HG02981 (cell line): ENCODE data around the gene SCP2.
A peak's percentile ranks its signal among the peaks of the same experiment; 100 is the strongest.
"Not testable (repeated sequence)": the region's sequence is repeated elsewhere in the genome, so short reads cannot be mapped to it uniquely, and the experiment has no call there.

Source experiments
- ATAC-seq: cut with Tn5 transposase; IDR thresholded peaks from one replicate; pipeline ENCODE4 v1.9.1; 2021; ENCODE audit warnings: mild to moderate bottlenecking, moderate library complexity; ENCODE audit not compliant: unreplicated experiment

The SCP2 gene

DNA sequence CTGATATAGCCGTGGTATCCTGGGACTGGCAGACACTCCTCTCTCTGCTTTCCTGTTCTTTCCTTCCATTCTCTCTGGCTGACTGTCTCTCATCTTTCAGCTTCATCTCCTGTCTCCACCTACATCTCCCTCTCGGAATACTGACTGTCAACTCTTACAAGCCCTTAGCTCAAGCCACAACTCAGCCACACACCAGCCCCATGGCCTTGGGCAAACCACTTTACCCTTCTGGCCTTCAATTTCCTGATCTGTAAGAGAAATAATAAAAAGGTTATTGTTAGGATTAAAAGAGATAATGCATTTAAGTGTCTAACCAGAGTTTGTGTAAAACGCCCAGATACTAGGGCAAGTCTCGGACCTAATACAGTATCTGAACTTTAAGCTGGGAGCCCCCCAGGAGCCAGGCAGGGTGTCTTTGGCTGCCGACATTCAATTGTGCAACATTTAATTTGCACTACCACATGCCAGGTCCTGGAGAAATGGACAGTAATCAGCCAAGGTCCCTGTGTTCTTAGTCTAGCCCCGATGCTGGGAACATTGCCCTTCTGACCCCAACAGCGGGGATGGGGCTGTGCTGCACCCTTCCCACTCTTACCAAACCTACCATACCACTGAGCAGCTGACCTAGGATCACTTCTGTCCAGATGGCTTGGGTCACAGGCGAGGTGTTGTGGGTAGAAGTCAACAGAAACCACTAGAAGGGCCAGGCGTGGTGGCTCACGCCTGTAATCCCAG is 10.7 kb upstream of the SCP2 start:
- ATAC-seq = no peak

DNA sequence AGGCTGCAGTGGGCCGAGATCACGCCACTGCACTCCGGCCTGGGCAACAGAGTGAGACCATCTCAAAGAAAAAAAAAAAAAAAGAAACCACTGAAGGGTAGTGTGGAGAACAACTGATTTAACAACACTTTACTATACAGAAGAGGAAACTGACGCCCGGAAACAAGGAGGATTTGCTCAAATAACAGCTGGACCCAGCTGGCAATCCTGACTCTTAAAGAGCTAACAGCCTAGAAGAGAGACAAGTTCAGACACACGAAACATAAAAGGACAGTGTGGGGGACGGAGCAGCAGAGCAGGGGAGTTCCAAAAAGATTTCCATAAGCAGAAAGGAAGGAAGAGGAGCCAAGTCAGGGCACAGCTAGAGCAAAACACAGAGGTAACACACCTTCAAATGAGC is 9.9 kb upstream of the SCP2 start:
- ATAC-seq = no peak

DNA sequence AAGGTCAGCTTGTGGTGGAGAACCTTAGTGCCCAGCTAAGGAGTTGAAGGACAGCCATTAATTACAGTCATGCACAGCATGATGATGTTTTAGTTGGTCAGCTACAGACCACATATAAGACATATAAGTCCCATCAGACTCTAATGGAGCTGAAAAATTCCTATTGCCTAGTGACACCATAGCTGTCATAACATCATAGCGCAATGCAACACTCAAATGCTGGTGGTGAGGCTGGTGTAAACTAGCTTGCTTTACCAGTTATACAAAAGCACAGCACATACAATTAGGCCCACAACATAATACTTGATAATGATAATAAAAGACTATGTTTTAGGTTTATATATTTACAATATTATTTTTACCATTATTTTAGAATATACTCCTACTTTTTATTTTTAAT is 9.5 kb upstream of the SCP2 start:
- no peak for ATAC-seq

DNA sequence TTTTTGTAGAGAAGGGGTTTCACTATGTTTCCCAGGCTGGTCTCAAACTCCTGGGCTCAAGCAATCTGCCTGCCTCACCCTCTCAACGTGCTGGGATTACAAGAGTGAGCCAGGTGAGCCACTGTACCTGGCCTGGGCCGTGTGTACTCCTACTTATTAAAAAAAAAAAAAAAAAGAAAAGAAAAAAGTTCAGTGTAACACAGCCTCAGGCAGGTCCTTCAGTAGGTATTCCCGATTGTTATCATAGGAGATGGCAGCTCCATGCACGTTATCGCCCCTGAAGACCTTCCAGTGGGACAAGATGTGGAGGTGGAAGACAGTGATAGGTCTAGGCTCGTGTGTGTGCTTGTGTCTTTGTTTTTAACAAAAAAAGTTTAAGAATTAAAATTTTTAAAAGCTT is 8.9 kb upstream of the SCP2 start:
- no peak for ATAC-seq

DNA sequence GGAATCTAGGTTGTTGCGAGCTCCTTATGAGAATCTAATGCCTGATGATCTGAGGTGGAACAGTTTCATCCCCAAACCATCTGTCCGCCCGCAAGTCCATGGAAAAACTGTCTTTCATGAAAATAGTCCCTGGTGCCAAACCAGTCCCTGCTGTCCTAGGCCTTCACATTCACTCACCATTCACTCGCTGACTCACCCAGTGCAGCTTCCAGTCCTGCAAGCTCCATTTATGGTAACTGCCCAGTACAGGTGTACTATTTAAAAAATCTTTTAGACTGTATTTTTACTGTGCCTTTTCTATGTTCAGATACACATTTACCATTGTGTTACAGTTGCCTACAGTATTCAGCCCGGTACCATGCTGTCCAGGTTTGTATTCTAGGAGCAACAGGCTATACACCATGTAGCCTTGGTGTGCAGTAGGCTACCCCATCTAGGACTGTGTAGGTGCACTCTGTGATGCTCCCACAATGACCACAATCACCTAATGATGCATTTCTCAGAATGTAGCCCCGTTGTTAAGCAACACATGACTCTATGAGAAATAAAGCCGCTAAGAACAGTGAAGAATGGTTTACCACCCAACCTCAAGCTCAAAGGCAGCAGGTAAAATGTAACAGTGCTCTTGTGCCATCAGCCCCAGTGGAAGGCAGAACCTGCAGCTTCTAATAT is 7.9 kb upstream of the SCP2 start:
- no peak for ATAC-seq

DNA sequence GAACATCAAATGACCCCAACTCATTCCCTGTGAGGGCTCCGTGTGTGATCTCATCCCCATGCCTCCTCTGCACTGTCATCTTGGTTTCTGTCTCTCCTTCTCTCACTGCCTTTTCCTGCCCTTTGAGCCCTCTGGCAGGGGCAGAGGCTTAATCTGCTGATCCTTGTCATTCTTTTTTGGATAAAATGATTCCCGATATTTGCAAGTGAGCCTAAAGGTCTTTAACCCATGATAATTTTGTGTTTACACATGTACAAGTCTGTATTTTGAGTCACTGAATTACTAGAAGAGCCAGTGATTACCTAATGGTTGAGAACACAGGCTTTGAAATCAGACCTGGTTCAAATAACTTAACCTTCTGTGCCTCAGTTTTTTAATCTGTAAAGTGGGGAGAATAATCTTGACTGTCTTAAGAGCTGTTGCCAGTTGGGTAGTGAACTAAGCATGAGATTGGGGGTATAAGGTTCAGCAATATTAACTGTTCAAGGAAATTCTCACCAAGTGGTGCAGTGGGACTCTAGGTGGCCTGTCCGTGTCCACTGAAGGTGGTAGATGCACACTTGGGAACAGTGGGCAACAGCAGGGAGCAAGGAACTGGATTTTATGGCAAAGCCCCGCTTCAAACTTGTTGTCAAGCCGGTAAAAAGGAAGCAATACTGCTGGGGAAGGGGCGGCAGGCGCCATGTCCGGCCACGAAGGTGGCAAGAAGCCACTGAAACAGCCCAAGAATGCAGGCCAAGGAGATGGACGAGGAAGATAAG is 7.2 kb upstream of the SCP2 start:
- ATAC-seq = no peak

DNA sequence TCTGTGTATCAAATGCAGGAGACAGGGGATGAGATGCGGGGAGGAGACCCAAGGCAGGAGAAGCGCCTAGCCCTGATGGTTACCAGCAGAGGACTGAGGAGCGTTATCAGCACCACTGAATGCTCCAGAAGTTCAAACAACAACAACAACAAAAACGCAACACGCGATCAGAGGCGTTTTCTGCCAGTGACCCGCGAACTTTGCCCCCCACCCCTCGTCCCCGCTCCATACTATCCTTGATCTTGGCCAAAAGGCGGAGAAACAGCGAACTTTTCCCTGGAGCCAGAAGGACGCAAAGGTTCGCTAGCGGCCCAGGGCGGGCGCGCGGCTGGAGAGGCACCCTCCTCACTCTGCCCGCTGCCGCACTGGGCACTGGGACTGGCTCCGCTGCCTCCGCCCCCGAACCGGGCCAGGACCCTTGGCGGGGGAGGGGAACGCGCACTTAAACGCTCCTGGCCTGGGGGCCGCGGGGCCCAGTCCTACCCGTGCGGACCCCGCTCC is 6.2 kb upstream of the SCP2 start:
- ATAC-seq = no peak

DNA sequence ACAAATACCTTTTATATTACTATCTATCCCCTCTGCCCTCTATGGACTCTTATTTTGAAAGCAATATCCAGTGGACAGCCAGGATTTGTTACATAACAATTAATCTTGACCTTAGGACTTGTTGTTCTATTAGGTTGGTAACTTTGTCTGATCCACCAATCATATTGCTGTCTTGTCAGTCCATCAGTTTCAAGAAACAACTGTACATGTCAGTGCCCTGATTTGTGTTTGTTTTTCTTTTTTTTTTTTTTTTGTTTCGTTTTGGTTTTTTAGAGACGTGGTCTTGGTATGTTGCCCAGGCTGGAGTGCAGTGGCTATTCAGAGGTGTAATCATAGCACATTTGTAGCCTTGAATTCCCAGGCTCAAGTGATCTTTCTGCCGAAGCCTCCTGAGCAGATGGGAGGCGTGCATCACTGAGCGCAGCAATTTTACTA is 1.5 kb upstream of the SCP2 start:
- no peak for ATAC-seq

DNA sequence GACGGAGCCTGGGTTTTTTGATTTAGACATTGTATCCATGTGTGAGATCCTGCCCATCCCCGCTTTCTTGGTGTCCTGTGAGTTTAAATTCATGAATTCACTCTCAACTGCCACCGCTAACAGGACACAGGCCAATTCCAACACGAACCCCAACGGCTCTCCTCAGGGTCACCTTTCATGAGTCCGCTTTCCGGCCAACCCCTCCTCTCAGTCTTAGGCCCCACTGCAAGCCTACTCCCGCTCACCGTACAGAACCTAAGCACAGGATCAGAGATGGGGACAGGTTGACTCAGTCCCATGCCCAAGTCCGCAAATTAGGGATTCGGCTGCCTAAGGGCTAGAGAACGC is 238 bp upstream of the SCP2 start:
- peak; percentile 25 for ATAC-seq

DNA sequence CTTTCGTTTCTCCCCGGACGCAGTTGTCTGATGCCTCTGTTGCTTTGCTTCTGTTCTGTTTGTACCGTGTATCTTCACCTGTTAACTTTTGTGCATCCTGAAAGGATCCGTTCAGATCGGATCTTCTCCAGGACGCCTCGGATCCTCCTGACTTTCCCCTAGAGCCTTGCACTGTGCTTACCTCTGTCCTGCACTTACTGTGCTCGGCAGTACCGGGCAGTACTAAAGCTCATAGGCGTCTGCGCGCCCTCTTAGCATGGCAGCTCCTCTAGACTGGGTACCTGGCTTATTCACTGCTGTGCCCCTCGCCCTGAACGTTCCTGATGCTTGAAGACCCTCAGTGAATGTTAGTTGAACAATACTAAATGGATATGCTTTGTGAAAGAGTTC is 934 bp downstream of the SCP2 start:
- no peak for ATAC-seq

DNA sequence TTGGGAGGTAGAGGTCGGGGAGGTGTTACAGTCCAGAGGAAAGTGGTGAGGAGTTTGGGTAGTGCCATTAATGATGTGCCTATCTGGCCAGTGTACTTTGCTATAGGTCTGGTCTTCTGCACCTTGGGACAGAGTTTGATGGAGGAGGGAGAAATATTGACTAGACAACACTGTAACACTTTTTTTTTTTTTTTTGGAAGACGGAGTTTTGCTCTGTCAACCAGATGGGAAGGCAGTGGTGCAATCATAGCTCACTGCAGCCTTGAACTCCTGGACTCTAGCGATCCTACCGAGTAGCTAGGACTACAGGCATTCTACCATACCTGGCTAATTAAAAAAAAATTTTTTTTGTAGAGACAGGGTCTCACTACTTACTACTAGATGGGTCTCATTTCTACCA is 1.9 kb downstream of the SCP2 start:
- no peak for ATAC-seq

DNA sequence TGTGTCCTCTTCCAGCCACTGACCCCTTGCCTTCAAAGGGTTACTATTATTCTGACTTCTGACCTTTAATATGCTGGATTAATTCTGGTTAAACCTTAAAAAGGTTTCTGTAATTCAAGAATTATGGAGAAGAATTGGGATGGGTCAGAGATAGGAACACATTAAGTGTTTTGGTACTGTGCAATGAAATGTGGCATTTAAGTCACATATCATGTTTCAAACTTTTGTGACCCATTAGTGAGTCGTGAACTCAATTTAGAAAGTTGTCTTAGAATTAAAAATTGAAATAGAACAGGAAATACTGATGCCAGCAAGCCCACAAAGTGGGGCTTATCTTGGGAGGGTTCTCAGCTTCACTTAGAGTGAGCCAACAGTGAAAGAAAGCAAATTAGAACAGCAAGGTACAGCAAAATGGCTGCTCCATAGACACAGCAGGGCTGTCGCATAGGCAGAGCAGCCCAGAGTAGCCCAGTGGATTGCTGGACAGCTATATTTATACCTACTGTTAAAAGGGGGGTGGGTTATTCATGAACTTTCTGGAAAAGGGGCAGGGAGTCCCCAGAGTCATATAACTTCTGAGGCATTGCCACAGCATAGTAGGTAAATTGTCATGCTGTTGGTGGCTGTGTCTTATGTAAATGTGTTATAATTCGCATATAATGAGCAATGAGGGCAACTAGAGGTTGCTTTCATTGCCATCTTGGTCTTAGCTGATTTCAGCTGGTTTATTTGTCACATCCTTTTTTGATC is 10.5 kb downstream of the SCP2 start:
- ATAC-seq = no peak

DNA sequence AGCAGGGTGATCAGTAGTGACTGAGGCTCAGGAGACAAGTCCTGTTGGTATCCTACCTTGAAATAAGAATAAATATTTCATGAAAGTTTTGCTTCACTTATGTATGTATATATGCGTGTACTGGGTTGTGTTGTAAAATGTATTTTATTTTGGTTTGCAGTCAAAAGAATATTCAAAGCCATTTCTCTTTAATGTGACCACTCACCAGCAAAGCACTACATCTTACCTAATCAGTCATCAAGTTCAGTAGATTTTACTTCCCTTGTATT is 11.0 kb downstream of the SCP2 start:
- no peak for ATAC-seq

DNA sequence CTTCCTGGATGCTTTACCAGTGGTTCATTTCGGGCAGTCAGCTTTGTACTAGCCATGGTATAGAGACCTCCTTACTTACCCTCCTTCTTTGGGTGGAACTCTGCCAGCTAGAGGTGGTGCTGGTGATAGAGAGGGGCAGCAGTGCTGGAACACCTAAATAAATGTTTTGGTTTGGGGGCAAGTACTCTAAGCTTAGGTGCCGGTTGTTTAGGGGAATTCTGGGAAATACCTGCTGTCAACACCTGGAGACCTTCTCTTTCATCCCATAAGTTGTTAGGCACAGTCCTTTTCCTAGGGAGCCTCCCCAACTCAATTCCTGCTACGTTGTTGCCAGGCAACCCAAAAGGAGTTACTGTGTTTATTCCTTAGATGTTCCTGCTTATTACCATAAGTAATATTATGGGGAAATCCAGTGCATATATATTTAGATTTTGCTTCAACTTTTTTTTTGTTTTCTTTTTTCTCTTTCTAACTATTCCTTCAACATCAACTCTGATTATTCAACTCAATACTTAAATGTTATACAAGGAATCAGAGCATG is 16.9 kb downstream of the SCP2 start:
- no peak for ATAC-seq

DNA sequence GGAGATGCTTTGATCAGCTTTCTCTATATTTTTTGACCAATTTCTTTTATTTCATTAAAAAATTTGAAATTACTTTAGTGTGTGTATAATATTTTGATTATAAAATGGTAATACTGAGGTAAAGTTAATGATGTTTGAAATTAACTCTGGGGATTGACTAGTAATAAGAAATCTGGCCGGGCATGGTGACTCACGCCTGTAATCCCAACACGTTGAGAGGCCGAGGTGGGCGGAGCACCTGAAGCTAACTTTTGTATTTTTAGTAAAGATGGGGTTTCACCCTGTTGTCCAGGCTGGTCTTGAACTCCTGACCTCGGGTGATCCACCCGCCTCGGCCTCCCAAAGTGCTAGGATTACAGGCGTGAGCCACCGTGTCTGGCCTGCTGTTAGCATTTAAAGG is 17.5 kb downstream of the SCP2 start:
- no peak for ATAC-seq

DNA sequence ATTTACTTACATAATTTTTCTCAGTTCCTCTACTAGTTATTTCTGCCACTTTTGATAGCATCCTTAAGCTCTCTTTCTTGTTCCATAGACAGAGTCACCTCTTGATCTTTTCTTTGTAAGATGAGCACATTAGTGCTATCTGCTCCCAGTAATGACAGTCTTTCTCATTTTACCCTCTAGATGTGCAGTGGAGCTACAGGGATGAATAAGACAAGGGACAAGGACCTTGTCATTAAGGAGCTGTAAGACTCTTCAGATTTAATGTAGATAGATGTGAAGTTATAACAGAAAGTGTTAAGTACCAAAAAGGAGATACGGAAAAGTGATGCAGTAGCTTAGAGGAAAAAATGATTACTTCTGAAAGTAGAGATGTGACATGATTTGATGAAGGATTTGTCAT is 20.4 kb downstream of the SCP2 start:
- no peak for ATAC-seq

DNA sequence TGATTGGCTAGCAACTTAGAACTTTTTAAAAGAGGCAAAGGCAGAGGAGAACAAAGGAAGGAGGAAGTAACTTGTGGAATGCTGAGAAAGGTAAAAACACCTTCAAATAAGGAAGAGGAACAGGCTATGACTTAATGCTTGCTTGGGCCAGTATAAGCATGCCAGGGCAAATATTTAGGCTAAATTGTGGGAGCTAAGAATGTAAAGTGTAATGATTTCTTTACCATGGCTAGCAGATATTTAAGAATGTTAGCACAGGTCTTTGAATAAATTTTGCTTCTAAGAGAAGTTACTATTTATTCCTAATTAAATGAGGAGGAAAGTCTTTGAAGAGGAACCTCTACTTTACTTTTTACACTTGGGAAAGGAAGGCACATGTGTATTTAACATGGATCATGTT is 22.5 kb downstream of the SCP2 start:
- not testable (repeated sequence) for ATAC-seq

DNA sequence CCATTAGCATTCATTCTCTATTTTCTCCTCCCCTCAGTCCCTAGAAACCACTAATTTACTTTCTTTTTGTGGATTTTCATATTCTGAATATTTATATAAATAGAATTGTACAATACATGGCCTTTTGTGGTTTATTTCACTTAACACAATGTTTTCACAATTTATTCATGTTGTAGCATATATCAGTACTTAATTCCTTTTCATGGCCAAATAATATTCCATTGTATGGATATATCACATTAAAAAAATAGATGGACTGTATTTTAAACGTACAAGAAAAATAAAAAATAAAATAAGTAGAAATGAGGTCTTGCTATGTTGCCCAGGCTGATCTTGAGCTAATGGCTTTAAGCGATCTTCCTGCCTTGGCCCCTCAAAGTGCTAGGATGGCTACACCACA is 25.0 kb downstream of the SCP2 start:
- no peak for ATAC-seq

DNA sequence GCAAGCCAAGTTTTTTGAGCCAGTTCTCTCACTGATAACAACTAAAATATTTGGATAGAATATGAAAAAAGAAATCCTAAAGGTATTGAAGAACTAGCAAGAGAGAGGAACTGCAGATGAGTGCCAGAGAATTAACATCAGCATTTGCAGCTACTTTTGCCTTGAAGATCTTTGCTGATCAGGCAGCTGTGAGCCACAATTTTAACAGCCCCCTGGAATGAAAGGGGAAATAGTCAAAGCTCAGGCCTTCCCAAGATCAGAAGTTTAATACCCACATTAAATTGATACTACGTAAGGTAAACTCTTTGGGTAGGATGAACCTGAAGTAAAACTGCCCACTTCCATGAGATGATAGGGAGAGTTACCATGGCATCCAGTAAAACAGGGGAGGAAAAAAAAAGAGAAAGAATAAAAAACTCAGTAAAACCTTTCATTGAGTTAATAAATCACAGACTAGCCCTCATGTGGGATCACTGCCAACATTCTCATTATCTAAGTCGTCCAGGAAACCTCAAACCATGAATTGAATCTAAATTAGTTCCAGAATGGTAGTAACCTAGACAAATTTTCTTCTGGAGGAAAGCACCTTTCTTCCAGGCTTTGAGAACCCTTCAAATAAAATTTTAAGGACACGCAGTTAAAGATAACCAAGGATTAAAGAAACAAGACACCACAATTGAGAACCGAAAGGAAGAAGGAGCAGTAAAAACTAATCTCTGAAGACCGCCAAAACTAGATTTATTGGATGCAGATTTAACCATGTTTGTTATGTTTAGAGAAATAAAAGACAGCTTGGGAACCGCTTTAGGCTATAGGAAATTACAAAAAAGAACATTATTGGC is 28.3 kb downstream of the SCP2 start:
- ATAC-seq = no peak

DNA sequence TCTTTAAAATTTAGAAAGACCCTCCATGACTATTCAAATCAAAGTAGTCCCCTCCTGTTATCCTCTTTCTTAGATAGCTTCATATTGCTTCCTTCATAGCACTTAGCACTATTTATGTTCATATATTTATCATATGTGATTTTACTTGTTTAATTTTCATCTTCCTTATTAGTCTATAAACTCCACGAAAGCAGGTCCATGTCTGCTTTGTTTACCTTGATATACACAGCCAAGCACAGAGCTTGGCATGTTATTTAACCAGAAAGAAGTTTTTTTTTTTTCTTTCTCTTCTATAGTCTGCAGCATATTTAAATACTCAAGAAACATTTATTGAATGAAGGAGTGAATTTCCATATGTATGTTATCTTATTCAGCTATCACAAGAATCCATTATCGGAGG is 36.0 kb downstream of the SCP2 start:
- ATAC-seq = no peak
